Fibroblast of pulmonary artery (primary cell): Measurements from ENCODE around the gene EPHB1.

Source experiments
- DNase-seq: peaks from one replicate; pipeline ENCODE4 v3.0.0-alpha.2; 2010; ENCODE audit warnings: low read depth
- H3K4me3 ChIP-seq: replicated peaks from 2 replicates; pipeline ENCODE4 v1.5.1; 2011; ENCODE audit warnings: low read depth, mild to moderate bottlenecking, control low read depth, low read length, moderate library complexity
- TF ChIP-seq, protein P1 (sequence below): IDR thresholded peaks from 2 replicates; pipeline ENCODE4 v1.5.1; 2011; ENCODE audit warnings: mild to moderate bottlenecking, control low read depth, low read length, inconsistent platforms; ENCODE audit errors: missing control alignments

EPHB1 gene

DNA sequence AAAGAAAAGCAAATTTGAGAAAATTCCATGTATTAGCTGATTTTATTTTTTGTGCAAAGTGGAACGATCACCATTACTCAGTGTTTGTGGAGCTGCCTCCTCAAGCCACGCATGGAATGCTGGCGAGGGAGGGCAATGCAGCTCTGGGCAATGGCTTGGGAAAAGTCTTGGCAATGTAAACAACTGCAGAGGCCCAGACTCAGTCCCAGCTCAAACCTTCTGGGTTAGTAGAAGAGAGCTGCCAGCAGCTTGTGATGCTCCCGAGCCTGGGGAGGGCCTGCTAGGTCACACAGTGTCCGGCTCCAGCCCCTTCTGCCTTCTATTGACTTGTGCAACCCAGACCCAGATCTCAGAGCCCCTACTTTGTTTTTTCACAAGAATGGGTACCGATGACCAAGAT lies 4.3 kb downstream of the EPHB1 start:
- no peak overlapping the region for H3K4me3 ChIP-seq
- TF ChIP-seq, protein P1, sequence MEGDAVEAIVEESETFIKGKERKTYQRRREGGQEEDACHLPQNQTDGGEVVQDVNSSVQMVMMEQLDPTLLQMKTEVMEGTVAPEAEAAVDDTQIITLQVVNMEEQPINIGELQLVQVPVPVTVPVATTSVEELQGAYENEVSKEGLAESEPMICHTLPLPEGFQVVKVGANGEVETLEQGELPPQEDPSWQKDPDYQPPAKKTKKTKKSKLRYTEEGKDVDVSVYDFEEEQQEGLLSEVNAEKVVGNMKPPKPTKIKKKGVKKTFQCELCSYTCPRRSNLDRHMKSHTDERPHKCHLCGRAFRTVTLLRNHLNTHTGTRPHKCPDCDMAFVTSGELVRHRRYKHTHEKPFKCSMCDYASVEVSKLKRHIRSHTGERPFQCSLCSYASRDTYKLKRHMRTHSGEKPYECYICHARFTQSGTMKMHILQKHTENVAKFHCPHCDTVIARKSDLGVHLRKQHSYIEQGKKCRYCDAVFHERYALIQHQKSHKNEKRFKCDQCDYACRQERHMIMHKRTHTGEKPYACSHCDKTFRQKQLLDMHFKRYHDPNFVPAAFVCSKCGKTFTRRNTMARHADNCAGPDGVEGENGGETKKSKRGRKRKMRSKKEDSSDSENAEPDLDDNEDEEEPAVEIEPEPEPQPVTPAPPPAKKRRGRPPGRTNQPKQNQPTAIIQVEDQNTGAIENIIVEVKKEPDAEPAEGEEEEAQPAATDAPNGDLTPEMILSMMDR: no peak
- no peak for DNase-seq

DNA sequence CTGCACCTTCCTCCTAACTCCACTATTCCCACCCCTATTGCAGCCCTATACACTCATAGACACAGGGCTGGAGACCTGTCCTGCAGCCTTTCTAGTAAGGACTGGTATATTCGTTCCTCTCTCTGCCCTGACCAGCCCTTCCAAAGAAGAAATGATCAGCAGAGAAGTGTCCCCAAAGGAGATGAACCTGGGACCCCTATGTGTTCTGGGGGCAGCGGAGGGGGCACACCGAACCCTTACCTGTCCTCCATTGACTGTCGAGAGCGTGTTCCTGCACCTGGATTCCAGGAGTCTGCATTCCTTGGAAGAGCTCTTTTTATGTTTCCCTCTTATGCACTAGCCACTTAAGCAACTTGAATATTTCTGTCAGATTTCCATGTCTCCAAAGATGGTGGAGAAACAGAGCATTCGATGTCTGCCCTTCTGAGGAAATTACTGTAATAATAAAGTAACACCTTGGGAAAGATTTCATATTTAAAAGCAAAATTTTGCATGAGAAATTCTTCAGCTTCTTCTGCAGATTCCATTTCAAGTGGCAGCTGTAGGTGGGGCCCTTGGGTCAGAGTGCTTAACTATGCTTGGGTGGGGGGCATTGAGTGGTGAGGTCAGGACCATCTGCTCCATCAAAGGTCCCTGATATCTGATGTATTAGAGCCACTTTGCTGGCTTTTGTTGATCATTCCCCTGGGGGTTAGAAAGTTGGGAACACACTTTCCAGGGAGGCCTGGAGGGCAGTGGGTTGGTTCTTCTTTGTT lies 6.3 kb downstream of the EPHB1 start:
- DNase-seq: no peak
- no peak overlapping the region for H3K4me3 ChIP-seq
- TF ChIP-seq, protein P1: no peak

DNA sequence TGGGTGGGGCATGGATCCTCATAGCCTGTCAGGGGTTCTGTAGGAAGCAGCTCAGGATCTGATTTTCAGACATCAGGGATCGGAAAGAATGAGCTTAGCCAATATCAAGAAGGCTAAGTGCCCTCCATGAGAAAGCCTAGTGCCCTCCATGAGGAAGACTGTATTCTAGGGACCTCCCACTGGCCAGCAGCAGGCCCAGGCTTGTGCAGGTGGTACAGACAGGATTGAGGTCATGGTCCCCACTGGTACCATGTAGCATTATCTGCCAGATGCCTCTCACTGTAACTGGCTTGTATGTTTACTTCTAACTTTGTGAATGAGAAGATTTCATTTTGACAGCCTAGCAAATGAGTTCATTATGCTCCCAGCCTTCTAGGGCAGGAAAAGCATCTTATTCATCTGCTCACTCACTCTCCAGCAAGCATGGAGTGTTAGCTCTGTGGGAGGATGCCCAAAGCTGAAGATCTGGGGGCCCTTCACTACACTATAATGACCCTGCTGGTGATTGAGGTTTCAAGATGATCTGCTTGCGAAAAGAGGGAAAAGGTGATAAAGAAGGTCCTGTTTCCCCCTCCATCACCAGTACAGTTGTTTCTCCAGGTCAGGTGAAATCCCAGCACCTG lies 7.5 kb downstream of the EPHB1 start:
- H3K4me3 ChIP-seq: no peak overlapping the region
- TF ChIP-seq, protein P1: no peak
- DNase-seq: no peak

DNA sequence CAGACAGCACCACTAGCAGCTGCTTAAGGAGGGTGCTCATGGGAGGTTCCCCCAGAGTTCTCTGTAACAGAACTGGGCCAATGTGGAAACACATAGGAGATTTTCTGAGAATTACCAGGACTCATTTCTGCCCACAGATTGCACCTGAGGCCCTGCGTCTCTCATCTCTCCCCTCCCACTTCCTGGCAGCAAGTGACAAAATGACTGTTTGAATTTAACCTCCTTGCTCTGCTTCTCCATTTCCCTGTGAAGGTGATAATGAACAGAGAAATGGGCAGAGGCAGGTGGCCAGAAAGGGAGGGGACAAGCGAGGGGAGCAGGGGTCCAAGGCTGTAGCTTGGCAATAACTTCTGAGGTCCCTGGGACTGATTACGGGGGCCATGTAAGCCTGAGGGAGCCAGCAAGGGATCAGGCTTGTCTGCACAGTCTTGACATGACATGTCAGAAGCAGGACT lies 8.0 kb downstream of the EPHB1 start:
- TF ChIP-seq, protein P1: no peak
- H3K4me3 ChIP-seq: no peak overlapping the region
- DNase-seq: no peak

DNA sequence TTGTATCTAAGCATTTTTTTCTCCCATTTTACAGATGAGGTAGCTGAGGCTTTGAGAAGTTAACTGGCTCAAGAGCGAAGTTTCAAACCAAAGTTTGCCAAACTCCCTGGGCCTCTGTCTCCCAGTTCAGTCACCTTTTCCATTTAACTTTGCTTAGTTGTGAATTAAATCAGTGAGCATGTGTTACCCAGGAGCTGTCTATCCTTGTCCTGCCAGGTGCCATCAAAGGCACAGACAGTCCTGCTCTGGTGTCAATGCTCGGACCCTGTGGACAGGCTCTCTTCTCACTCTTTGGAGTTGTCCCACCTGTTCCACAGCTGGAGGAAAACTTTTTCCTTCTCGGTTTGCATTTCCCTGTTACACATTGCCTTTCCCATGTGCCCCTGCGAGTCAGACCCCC lies 8.6 kb downstream of the EPHB1 start:
- TF ChIP-seq, protein P1: no peak
- H3K4me3 ChIP-seq: no peak overlapping the region
- DNase-seq: no peak

DNA sequence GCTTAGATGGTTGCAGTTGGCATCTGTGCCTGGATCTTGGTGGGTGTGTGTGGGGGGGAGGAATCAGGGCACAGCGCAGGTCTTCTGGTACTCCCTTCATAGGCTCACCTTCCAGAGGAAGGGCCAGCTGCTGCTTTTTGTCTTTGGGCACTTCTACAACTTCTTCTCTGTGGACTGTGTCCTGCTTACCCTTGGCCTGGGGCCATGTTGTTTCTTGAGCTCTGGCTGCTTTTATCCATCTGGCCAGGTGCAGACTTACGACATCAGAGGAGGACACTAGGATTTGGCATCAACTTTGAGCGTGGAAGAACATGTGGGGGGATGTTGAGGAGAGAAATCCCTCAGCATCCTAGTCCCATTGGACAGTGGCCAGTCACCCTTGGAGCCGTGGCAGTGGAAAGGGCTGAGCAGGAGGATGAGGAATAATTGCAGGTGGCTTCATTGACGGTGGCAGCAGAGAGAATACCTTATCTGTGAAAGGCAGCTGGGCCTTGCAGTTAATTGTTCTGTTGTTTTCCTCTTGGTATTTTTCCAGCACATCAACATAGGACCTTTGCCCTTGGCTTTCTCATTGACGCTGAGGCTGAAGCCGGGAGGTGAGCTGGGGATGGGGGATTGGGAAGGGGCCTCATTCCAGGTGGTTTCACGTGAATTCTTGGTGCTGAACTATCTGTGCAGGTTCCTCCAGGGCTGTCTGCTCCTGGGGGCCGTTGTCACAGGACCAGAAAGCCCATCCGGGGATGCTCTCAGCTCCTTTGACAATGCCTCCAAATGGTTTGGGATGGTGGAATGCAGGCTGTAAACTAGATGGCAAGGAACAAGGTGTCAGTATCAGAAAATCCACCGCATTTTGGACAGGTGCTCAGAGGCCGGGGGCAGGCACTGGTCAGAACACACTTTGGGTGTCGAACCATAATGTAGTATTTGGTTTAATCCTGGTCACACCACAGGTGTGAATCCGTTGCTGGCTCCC lies 9.7 kb downstream of the EPHB1 start:
- TF ChIP-seq, protein P1: no peak
- no peak overlapping the region for H3K4me3 ChIP-seq
- DNase-seq: no peak
